Osteoblast (primary cell): ENCODE results near the gene JUN. TPM values are rescaled to one million over a fixed set of nuclear protein-coding genes. Genes with fewer than 3 reads are reported as not detected.
A peak's percentile ranks its signal among the peaks of the same experiment; 100 is the strongest.

Experiments
- DNase-seq: peaks from one replicate; pipeline ENCODE4 v3.0.0; 2011; ENCODE audit warnings: low spot score, mixed read lengths; ENCODE audit not compliant: insufficient read length; ENCODE audit errors: missing footprints
- H2AFZ ChIP-seq: 2 replicates; pipeline ENCODE4 v1.6.0; 2011; ENCODE audit warnings: mild to moderate bottlenecking, low read length
- H3K27ac ChIP-seq: 2 replicates; pipeline ENCODE4 v1.5.1; 2011; ENCODE audit warnings: mild to moderate bottlenecking, low read depth, low read length, moderate library complexity
- H3K27me3 ChIP-seq: 2 replicates; pipeline ENCODE4 v1.6.0; 2012; ENCODE audit warnings: mild to moderate bottlenecking, control low read depth, inconsistent platforms, low read length, moderate library complexity; ENCODE audit not compliant: insufficient read depth
- H3K36me3 ChIP-seq: 2 replicates; pipeline ENCODE4 v1.5.1; 2011; ENCODE audit warnings: mild to moderate bottlenecking, low read length, control low read depth, moderate library complexity; ENCODE audit not compliant: insufficient read depth
- H3K4me1 ChIP-seq: 2 replicates; pipeline ENCODE4 v1.5.1; 2011; ENCODE audit warnings: mild to moderate bottlenecking, low read length, control low read depth, moderate library complexity; ENCODE audit not compliant: insufficient read depth
- H3K4me2 ChIP-seq: 2 replicates; pipeline ENCODE4 v1.6.0; 2011; ENCODE audit warnings: mild to moderate bottlenecking, low read length; ENCODE audit not compliant: insufficient read depth
- H3K4me3 ChIP-seq: fragments of 200-600 bp; sonication (generic); 3 replicates; pipeline ENCODE4 v1.5.1; 2012; ENCODE audit warnings: mild to moderate bottlenecking, low read length, inconsistent platforms; ENCODE audit not compliant: insufficient read depth
- H3K79me2 ChIP-seq: 2 replicates; pipeline ENCODE4 v1.6.0; 2012; ENCODE audit warnings: mild to moderate bottlenecking, low read length, control low read depth, inconsistent platforms; ENCODE audit not compliant: insufficient read depth
- H3K9me3 ChIP-seq: 2 replicates; pipeline ENCODE4 v1.5.1; 2011; ENCODE audit warnings: low read depth, low read length, control low read depth
- H4K20me1 ChIP-seq: 2 replicates; pipeline ENCODE4 v1.6.0; 2012; ENCODE audit warnings: mild to moderate bottlenecking, low read length, control low read depth; ENCODE audit not compliant: insufficient read depth
- CTCF ChIP-seq: IDR thresholded peaks from 2 replicates; pipeline ENCODE4 v1.5.1; 2011; ENCODE audit warnings: mild to moderate bottlenecking, low read depth, low read length, moderate library complexity; ENCODE audit errors: extremely low read depth
- total RNA-seq: library from RNA; depleted of rRNA; stranded (reverse); fragments of >200 nt; gene quantifications from 2 replicates; pipeline ENCODE4 v1.2.3, GENCODE V29; 2012

Gene JUN
- total RNA-seq, 1 donor: 48.9 TPM

GRCh38 chr1:58765441-58765840 lies 18.4 kb downstream of the JUN start:
- H3K4me1 ChIP-seq: peaks cover 38% of the 10 kb centered on the region
- peak overlapping the region; percentile 91 for H3K27ac ChIP-seq
- no peak overlapping the region for H3K4me2 ChIP-seq

GRCh38 chr1:58765006-58765405 lies 18.8 kb downstream of the JUN start:
- Histone ChIP-seq H3K27me3 (no peaks in the 10 kb centered on the region), H3K36me3 (no peaks in the 10 kb centered on the region), H3K9me3 (no peaks in the 10 kb centered on the region), H3K27ac (peak overlapping the region; percentile 91), H3K4me2 (peak overlapping the region; percentile 19), H3K4me1 (peaks cover 38% of the 10 kb centered on the region), H4K20me1 (no peaks in the 10 kb centered on the region), H3K79me2 (no peaks in the 10 kb centered on the region), H3K4me3 (no peak overlapping the region), H2AFZ (no peak overlapping the region)
- TF ChIP-seq CTCF: no peak
- no peak for DNase-seq

More at GRCh38 chr1:58765441-58765840, 18.4 kb downstream of the JUN start:
- Histone ChIP-seq H3K79me2 (no peaks in the 10 kb centered on the region), H3K27me3 (no peaks in the 10 kb centered on the region), H4K20me1 (no peaks in the 10 kb centered on the region), H3K9me3 (no peaks in the 10 kb centered on the region), H3K36me3 (no peaks in the 10 kb centered on the region), H2AFZ (peak overlapping the region; percentile 34), H3K4me3 (no peak overlapping the region)
- no peak for DNase-seq
- TF ChIP-seq CTCF: no peak

GRCh38 chr1:58764294-58764978 lies 19.4 kb downstream of the JUN start:
- Histone ChIP-seq H3K79me2 (no peaks in the 10 kb centered on the region), H3K36me3 (no peaks in the 10 kb centered on the region), H3K9me3 (no peaks in the 10 kb centered on the region), H3K4me1 (peaks cover 38% of the 10 kb centered on the region), H3K4me2 (peak overlapping the region; percentile 74), H3K27ac (peak overlapping the region; percentile 91), H3K27me3 (no peaks in the 10 kb centered on the region), H3K4me3 (peak overlapping the region; percentile 40), H2AFZ (no peak overlapping the region), H4K20me1 (no peaks in the 10 kb centered on the region)
- TF ChIP-seq CTCF: no peak
- DNase-seq: peak; percentile 86

- Histone ChIP-seq H3K36me3 (no peaks in the 10 kb centered on the region), H3K4me3 (peak overlapping the region; percentile 40), H2AFZ (peak overlapping the region; percentile 8), H3K27ac (peak overlapping the region; percentile 91), H3K27me3 (no peaks in the 10 kb centered on the region), H3K79me2 (no peaks in the 10 kb centered on the region), H3K4me2 (peak overlapping the region; percentile 74), H4K20me1 (no peaks in the 10 kb centered on the region), H3K4me1 (peaks cover 38% of the 10 kb centered on the region), H3K9me3 (no peaks in the 10 kb centered on the region)
- peak; percentile 69 for DNase-seq
- no peak for TF ChIP-seq CTCF
Measured at GRCh38 chr1:58763214-58763613, 20.6 kb downstream of the JUN start.
